Suprapubic skin (tissue), 4 donors: Measurements from ENCODE around the gene SLC35B1.

Source experiments
- CTCF ChIP-seq, 2 donors: fragments of 200-600 bp in 1 of 2; fragments of 450-650 bp in 1 of 2; sonication (generic) in 1 of 2; IDR thresholded peaks; one replicate each; pipeline ENCODE4 v1.5.1; 2016 to 2019; ENCODE audit warnings: antibody characterized with exemption in 2 of 2, mild to moderate bottlenecking in 1 of 2, moderate library complexity in 1 of 2
- EP300 ChIP-seq: sonication (generic); formaldehyde crosslinking; IDR thresholded peaks from one replicate; pipeline ENCODE4 v1.6.1; 2017; ENCODE audit warnings: antibody characterized with exemption
- POLR2A ChIP-seq, 2 donors: fragments of 450-650 bp; IDR thresholded peaks; one replicate each; pipeline ENCODE4 v1.6.1; 2017; ENCODE audit warnings: antibody characterized with exemption in 2 of 2, mild to moderate bottlenecking in 2 of 2, moderate library complexity in 2 of 2
- POLR2AphosphoS5 ChIP-seq, 3 donors: sonication (generic); formaldehyde crosslinking; IDR thresholded peaks; one replicate each; pipeline ENCODE4 v1.6.1; 2017; ENCODE audit warnings: antibody characterized with exemption in 3 of 3

GRCh38 chr17:49731435-49731831 lies 23.7 kb upstream of the SLC35B1 start:
- TF ChIP-seq CTCF (IDR thresholded peaks at IDR 0.05) (no peak), POLR2AphosphoS5 (IDR thresholded peaks at IDR 0.05) (no peak), POLR2A (IDR thresholded peaks at IDR 0.05) (no peak), EP300 (no peak)
